Fibroblast of lung (primary cell): ENCODE results near the gene ABCF3. TPM values are rescaled to one million over a fixed set of nuclear protein-coding genes. Genes with fewer than 3 reads are reported as not detected.

Experiments
- DNase-seq, 2 donors: peaks; one replicate each; pipeline versions ENCODE4 v3.0.0 to v3.0.0-alpha.2; 2010; ENCODE audit warnings: low read depth in 2 of 2
- H2AFZ ChIP-seq: 2 replicates; pipeline ENCODE4 v1.5.1; 2012; ENCODE audit warnings: low read length, control low read depth, inconsistent platforms
- H3K27ac ChIP-seq: 2 replicates; pipeline ENCODE4 v1.5.1; 2011; ENCODE audit warnings: low read length, control low read depth; ENCODE audit not compliant: insufficient read depth
- H3K27me3 ChIP-seq: 2 replicates; pipeline ENCODE4 v1.5.1; 2011; ENCODE audit warnings: mild to moderate bottlenecking, low read length; ENCODE audit not compliant: control insufficient read depth, insufficient read depth
- H3K36me3 ChIP-seq: 2 replicates; pipeline ENCODE4 v1.5.1; 2011; ENCODE audit warnings: low read length; ENCODE audit not compliant: control insufficient read depth, insufficient read depth
- H3K4me1 ChIP-seq: 2 replicates; pipeline ENCODE4 v1.5.1; 2011; ENCODE audit warnings: low read length; ENCODE audit not compliant: control insufficient read depth, insufficient read depth; ENCODE audit errors: extremely low read depth
- H3K4me2 ChIP-seq: 2 replicates; pipeline ENCODE4 v1.5.1; 2011; ENCODE audit warnings: low read length, control low read depth; ENCODE audit not compliant: insufficient read depth; ENCODE audit errors: extremely low read depth
- H3K4me3 ChIP-seq, 4 experiments: fragments of 200-600 bp in 1 of 4; sonication (generic) in 1 of 4; replicated peaks in 1 of 4; 2 replicates each; pipeline ENCODE4 v1.5.1; 2011 to 2016; ENCODE audit warnings: low read length in 4 of 4, low read depth in 3 of 4, mild to moderate bottlenecking in 3 of 4, control low read depth in 2 of 4, inconsistent platforms in 1 of 4, mixed read lengths in 1 of 4; ENCODE audit not compliant: insufficient read depth in 1 of 4; ENCODE audit errors: control extremely low read depth in 1 of 4
- H3K79me2 ChIP-seq: 2 replicates; pipeline ENCODE4 v1.5.1; 2012; ENCODE audit warnings: mild to moderate bottlenecking, low read length, inconsistent platforms; ENCODE audit not compliant: control insufficient read depth, insufficient read depth
- H3K9ac ChIP-seq: 2 replicates; pipeline ENCODE4 v1.5.1; 2011; ENCODE audit warnings: mild to moderate bottlenecking, low read length, control low read depth; ENCODE audit not compliant: insufficient read depth
- H3K9me3 ChIP-seq: 2 replicates; pipeline ENCODE4 v1.5.1; 2012; ENCODE audit warnings: low read depth, low read length; ENCODE audit not compliant: control insufficient read depth, insufficient read depth
- H4K20me1 ChIP-seq: 2 replicates; pipeline ENCODE4 v1.5.1; 2011; ENCODE audit warnings: low read length; ENCODE audit not compliant: control insufficient read depth, insufficient read depth; ENCODE audit errors: extremely low read depth
- EZH2 ChIP-seq: IDR thresholded peaks from 2 replicates; pipeline ENCODE4 v1.5.1; 2012; ENCODE audit warnings: low read length, control low read depth, mild to moderate bottlenecking; ENCODE audit errors: missing control alignments
- polyA plus RNA-seq, 2 donors: library from polyadenylated mRNA; depleted of rRNA in 1 of 2; stranded (reverse) in 1 of 2; unstranded in 1 of 2; fragments of >200 nt; gene quantifications; 2 replicates each; pipeline ENCODE4 v1.2.1, GENCODE V29; 2011 to 2012; ENCODE audit warnings: missing spikeins in 1 of 2
- total RNA-seq: library from RNA; depleted of rRNA; stranded (reverse); fragments of >200 nt; gene quantifications from 2 replicates; pipeline ENCODE4 v1.2.1, GENCODE V29; 2014
- TF ChIP-seq, protein P1 (sequence below), 2 donors: IDR thresholded peaks in 1 of 2; conservative IDR thresholded peaks in 1 of 2; 1 replicate in 1 of 2; 2 replicates in 1 of 2; pipeline ENCODE4 v1.5.1; 2011 to 2012; ENCODE audit warnings: low read length in 2 of 2, control low read depth in 1 of 2, inconsistent platforms in 1 of 2, low read depth in 1 of 2, mild to moderate bottlenecking in 1 of 2

Gene ABCF3
- total and polyA plus RNA-seq, 2 donors (not counting 1 experiment from before 2014, with no cell fraction given), result 31.3 to 65.1 TPM

DNA sequence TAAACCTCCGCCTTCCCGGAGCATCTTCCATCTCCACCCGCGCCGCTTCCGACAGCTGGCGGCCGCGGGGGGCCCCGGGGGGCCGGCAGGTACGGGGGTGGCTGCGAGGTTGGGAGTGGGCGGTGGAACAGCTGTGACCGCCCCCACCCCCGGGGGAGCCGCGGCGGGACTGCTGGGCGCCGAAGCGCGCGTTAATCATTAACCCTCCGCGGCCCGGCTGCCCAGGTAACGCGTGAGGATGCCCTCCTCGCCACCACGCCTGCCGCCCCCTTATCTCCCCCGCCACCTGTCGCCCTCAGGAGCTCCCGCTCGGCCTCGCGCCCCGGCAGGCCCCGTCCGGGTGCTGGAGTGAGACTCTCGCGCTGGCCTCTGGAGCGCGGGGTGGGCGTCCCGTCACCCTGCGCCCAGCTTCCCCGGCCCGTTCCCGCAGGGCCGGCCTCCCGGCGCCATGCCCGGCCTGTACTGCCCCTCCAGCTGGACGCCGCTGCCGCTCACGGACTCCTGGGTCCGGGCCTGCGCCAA, 44.1 kb downstream of the ABCF3 start:
- no peak overlapping the region for H3K4me2 ChIP-seq
- no peak overlapping the region for H3K4me3 ChIP-seq
- no peaks in the 10 kb centered on the region for H3K36me3 ChIP-seq
- H3K79me2 ChIP-seq, result no peaks in the 10 kb centered on the region
- H2AFZ ChIP-seq, result no peak overlapping the region
- peaks cover 4% of the 10 kb centered on the region for H3K4me1 ChIP-seq
- no peaks in the 10 kb centered on the region for H4K20me1 ChIP-seq
- DNase-seq, result no peak
- no peaks in the 10 kb centered on the region for H3K9me3 ChIP-seq
- peaks cover 49% of the 10 kb centered on the region for H3K27me3 ChIP-seq
- TF ChIP-seq, protein P1, sequence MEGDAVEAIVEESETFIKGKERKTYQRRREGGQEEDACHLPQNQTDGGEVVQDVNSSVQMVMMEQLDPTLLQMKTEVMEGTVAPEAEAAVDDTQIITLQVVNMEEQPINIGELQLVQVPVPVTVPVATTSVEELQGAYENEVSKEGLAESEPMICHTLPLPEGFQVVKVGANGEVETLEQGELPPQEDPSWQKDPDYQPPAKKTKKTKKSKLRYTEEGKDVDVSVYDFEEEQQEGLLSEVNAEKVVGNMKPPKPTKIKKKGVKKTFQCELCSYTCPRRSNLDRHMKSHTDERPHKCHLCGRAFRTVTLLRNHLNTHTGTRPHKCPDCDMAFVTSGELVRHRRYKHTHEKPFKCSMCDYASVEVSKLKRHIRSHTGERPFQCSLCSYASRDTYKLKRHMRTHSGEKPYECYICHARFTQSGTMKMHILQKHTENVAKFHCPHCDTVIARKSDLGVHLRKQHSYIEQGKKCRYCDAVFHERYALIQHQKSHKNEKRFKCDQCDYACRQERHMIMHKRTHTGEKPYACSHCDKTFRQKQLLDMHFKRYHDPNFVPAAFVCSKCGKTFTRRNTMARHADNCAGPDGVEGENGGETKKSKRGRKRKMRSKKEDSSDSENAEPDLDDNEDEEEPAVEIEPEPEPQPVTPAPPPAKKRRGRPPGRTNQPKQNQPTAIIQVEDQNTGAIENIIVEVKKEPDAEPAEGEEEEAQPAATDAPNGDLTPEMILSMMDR (conservative IDR thresholded peaks at IDR 0.05 in 1 of 2, IDR thresholded peaks at IDR 0.05 in 1 of 2; ENCODE audit: low read depth in 1 of 2, low read length in 2 of 2), result no peak
- TF ChIP-seq EZH2, result no peak
- H3K27ac ChIP-seq, result no peak overlapping the region
- H3K9ac ChIP-seq, result no peak overlapping the region

DNA sequence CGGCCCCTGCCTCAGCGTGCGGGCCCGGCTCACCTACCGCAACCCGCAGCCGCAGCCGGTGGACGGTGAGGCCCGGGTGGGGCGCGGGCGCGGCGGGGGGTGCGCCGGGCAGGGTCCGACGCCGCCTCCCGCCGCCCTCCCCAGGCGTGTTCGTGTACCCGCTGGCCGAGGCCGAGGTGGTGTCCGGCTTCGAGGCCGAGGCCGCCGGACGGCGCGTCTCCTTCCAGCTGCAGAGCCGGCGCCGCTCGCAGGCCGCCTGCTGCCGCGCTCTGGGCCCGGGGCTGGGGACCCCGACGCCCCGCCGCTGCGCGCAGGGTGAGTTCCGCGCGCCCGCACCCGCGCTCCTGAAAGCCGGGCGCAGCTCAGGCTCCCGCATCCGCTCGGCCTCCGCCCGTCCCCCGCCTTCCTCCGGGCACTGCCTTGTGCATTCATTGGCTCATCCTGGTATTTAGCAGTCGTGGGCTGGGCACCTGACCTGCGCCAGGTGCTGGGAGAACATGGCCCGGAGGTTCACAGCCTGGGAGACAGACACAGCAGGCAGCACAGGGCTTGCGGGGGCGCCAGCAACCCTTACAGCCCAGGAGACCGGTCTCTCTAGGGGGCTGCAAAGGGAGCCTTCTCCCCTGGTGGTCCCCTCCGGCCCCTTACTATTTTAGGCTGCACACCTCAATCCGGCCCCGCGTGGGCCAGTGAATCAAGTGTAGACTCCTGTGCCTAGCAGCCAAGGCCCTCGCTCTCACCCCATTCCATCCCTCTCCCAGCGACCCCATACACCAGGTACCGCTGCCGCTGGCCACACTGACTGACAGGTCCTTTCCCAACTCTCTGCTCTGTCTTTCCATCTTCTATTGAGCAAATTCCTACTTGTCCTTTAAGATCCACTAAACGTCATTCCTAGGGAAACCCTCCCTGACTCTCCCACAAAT, 44.9 kb downstream of the ABCF3 start:
- Histone ChIP-seq H3K9ac (no peak overlapping the region), H3K9me3 (no peaks in the 10 kb centered on the region), H3K27ac (no peak overlapping the region), H4K20me1 (no peaks in the 10 kb centered on the region), H3K4me3 (no peak overlapping the region), H3K4me1 (peaks cover 4% of the 10 kb centered on the region), H3K79me2 (no peaks in the 10 kb centered on the region), H2AFZ (no peak overlapping the region), H3K4me2 (no peak overlapping the region), H3K36me3 (no peaks in the 10 kb centered on the region), H3K27me3 (peaks cover 49% of the 10 kb centered on the region)
- TF ChIP-seq, protein P1 (conservative IDR thresholded peaks at IDR 0.05 in 1 of 2, IDR thresholded peaks at IDR 0.05 in 1 of 2; ENCODE audit: low read depth in 1 of 2, low read length in 2 of 2), result no peak
- peak; percentile 92 for TF ChIP-seq EZH2
- no peak for DNase-seq

DNA sequence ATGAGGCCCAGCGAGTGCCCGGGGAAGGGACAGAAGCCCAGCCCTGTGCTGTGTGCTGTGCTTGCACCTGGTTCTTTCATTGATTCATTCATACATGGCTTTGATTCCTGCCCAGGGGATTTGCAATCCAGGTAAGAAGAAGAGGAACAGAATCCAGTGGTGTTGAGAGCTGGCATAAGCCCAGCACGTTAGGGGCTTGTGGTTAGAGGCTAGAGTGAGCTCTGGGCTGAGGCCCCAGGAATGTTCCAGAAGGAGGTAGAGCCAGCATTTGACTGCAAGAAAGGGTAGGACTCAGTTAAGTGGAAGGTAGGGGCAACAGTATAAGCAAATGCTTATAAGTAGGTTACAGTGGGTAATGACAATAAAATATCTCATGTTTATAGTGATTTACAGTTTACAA, 45.7 kb downstream of the ABCF3 start:
- no peaks in the 10 kb centered on the region for H4K20me1 ChIP-seq
- TF ChIP-seq, protein P1 (conservative IDR thresholded peaks at IDR 0.05 in 1 of 2, IDR thresholded peaks at IDR 0.05 in 1 of 2; ENCODE audit: low read depth in 1 of 2, low read length in 2 of 2), result no peak
- no peak for TF ChIP-seq EZH2
- peaks cover 4% of the 10 kb centered on the region for H3K4me1 ChIP-seq
- DNase-seq, result peak in 1 of 2 donors; percentile 14
- no peaks in the 10 kb centered on the region for H3K79me2 ChIP-seq
- H3K27ac ChIP-seq, result no peak overlapping the region
- no peak overlapping the region for H3K9ac ChIP-seq
- no peaks in the 10 kb centered on the region for H3K9me3 ChIP-seq
- no peak overlapping the region for H3K4me2 ChIP-seq
- H2AFZ ChIP-seq, result no peak overlapping the region
- no peak overlapping the region for H3K4me3 ChIP-seq
- H3K27me3 ChIP-seq, result peaks cover 49% of the 10 kb centered on the region
- no peaks in the 10 kb centered on the region for H3K36me3 ChIP-seq
